PC-9 (cell line): ENCODE data around the gene DMRT1. TPM values are rescaled to one million over a fixed set of nuclear protein-coding genes. Genes with fewer than 3 reads are reported as not detected.

Experiments used
- BruUV-seq: library from RNA; stranded (reverse); fragments of 400-500 nt; replicated peaks from 2 replicates; lab custom pipeline; 2021; lab: Mats Ljungman, UMichigan
- CTCF ChIA-PET: fragments of 300-600 bp; sonication (Branson Sonifier 250); formaldehyde crosslinking; loops from one replicate; lab custom pipeline; 2022; ENCODE audit warnings: antibody characterized with exemption; lab: Charles Lee
- POLR2A ChIA-PET: fragments of 300-600 bp; sonication (Branson Sonifier 250); formaldehyde crosslinking; loops from one replicate; lab custom pipeline; 2022; ENCODE audit warnings: antibody characterized with exemption; ENCODE audit not compliant: unreplicated experiment; lab: Charles Lee
- DNase-seq, 2 experiments: peaks; one replicate each; pipeline versions ENCODE4 v3.0.0 to v3.0.0-alpha.2; 2015 to 2022; ENCODE audit warnings: mixed read lengths in 1 of 2
- H2AFZ ChIP-seq: fragments of 200-600 bp; sonication (generic); 2 replicates; pipeline ENCODE4 v1.8.1; 2017; ENCODE audit warnings: antibody characterized with exemption
- H3F3A ChIP-seq: fragments of 200-600 bp; sonication (generic); 2 replicates; pipeline ENCODE4 v1.8.1; 2017; ENCODE audit warnings: antibody characterized with exemption, mild to moderate bottlenecking, low read depth; ENCODE audit not compliant: insufficient read depth
- H3K27ac ChIP-seq: fragments of 200-600 bp; sonication (generic); 2 replicates; pipeline ENCODE4 v1.6.1; 2016; ENCODE audit warnings: mixed run types
- H3K27me3 ChIP-seq: fragments of 200-600 bp; sonication (generic); 2 replicates; pipeline ENCODE4 v1.6.1; 2016; ENCODE audit warnings: low read depth, mixed run types; ENCODE audit not compliant: insufficient read depth
- H3K36me3 ChIP-seq: fragments of 200-600 bp; sonication (generic); 2 replicates; pipeline ENCODE4 v1.6.1; 2016; ENCODE audit warnings: low read depth, mixed run types
- H3K4me1 ChIP-seq: fragments of 200-600 bp; sonication (generic); replicated peaks from 2 replicates; pipeline ENCODE4 v1.6.1; 2016; ENCODE audit warnings: mixed run types; ENCODE audit not compliant: insufficient read depth
- H3K4me2 ChIP-seq: fragments of 200-600 bp; sonication (generic); 2 replicates; pipeline ENCODE4 v1.6.1; 2017; ENCODE audit warnings: mixed run types
- H3K4me3 ChIP-seq: fragments of 200-600 bp; sonication (generic); 2 replicates; pipeline ENCODE4 v1.6.1; 2016; ENCODE audit warnings: mixed run types
- H3K79me2 ChIP-seq: fragments of 200-600 bp; sonication (generic); 2 replicates; pipeline ENCODE4 v1.6.1; 2017; ENCODE audit warnings: low read depth, mixed run types
- H3K9me2 ChIP-seq: fragments of 200-600 bp; sonication (generic); 2 replicates; pipeline ENCODE4 v1.8.1; 2017; ENCODE audit warnings: mild to moderate bottlenecking; ENCODE audit not compliant: insufficient read depth
- H3K9me3 ChIP-seq: fragments of 200-600 bp; sonication (generic); 2 replicates; pipeline ENCODE4 v1.8.1; 2016; ENCODE audit warnings: low read depth; ENCODE audit not compliant: insufficient read depth
- H4K20me1 ChIP-seq: fragments of 200-600 bp; sonication (generic); 2 replicates; pipeline ENCODE4 v1.8.1; 2017; ENCODE audit not compliant: insufficient read depth
- EZH2 ChIP-seq: fragments of 200-600 bp; sonication (generic); IDR thresholded peaks from 2 replicates; pipeline ENCODE4 v1.8.0; 2017; ENCODE audit warnings: antibody characterized with exemption, low read depth
- intact Hi-C: fragments of 100-400 bp; cut with micrococcal nuclease; formaldehyde crosslinking; loops from one replicate; pipeline ENCODE4 v1.10.0; 2022; ENCODE audit not compliant: unreplicated experiment
- total RNA-seq: library from RNA; stranded (reverse); gene quantifications from 2 replicates; pipeline ENCODE4 v1.2.3, GENCODE V29; 2021
- TF ChIP-seq, protein P1 (sequence below): fragments of 200-600 bp; sonication (generic); conservative IDR thresholded peaks from 2 replicates; pipeline ENCODE4 v1.6.1; 2017; ENCODE audit warnings: mixed run types, antibody characterized with exemption, mild to moderate bottlenecking, moderate library complexity

The DMRT1 gene
- total RNA-seq, 1 experiment from 2014 or later = not detected

DNA sequence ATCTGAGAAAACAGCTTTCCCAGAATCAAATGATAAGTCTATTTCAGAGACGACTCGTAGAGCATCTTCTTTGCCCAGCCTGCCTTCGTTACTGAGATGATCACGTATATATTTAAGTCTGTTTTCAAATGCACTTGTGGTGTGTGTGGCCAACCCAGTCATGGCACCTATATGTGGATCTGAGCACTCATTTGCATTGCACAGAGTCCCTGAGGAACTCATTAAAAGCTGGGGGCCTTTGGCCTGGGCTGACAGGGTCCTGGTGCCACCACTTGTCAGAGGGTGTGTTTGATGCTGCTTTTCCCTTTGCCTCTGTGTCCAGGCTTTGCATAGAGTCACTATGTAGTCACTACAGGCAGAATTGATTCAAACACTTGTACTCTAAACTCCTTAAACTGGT, 117.6 kb downstream of the DMRT1 start:
- TF ChIP-seq, protein P1, sequence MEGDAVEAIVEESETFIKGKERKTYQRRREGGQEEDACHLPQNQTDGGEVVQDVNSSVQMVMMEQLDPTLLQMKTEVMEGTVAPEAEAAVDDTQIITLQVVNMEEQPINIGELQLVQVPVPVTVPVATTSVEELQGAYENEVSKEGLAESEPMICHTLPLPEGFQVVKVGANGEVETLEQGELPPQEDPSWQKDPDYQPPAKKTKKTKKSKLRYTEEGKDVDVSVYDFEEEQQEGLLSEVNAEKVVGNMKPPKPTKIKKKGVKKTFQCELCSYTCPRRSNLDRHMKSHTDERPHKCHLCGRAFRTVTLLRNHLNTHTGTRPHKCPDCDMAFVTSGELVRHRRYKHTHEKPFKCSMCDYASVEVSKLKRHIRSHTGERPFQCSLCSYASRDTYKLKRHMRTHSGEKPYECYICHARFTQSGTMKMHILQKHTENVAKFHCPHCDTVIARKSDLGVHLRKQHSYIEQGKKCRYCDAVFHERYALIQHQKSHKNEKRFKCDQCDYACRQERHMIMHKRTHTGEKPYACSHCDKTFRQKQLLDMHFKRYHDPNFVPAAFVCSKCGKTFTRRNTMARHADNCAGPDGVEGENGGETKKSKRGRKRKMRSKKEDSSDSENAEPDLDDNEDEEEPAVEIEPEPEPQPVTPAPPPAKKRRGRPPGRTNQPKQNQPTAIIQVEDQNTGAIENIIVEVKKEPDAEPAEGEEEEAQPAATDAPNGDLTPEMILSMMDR = no peak
- no peak for TF ChIP-seq EZH2
- POLR2A ChIA-PET = no interaction called here
- CTCF ChIA-PET = no interaction called here
- Histone ChIP-seq H3F3A (no peaks in the 10 kb centered on the region), H3K4me3 (no peak overlapping the region), H3K27ac (no peak overlapping the region), H2AFZ (no peak overlapping the region), H3K79me2 (no peaks in the 10 kb centered on the region), H3K9me2 (no peaks in the 10 kb centered on the region), H4K20me1 (no peaks in the 10 kb centered on the region), H3K4me2 (no peak overlapping the region), H3K9me3 (no peaks in the 10 kb centered on the region), H3K4me1 (no peaks in the 10 kb centered on the region), H3K36me3 (no peaks in the 10 kb centered on the region), H3K27me3 (peaks cover 54% of the 10 kb centered on the region)
- no peak for DNase-seq
- intact Hi-C loops = no loop called here
- BruUV-seq = no TSS peak

- Histone ChIP-seq H2AFZ (no peak overlapping the region), H3K9me2 (no peaks in the 10 kb centered on the region), H3K36me3 (no peaks in the 10 kb centered on the region), H3K4me2 (no peak overlapping the region), H3K9me3 (no peaks in the 10 kb centered on the region), H3K27ac (no peak overlapping the region), H3K79me2 (no peaks in the 10 kb centered on the region), H3K27me3 (peaks cover 51% of the 10 kb centered on the region), H3F3A (no peaks in the 10 kb centered on the region), H3K4me3 (no peak overlapping the region), H3K4me1 (no peaks in the 10 kb centered on the region), H4K20me1 (no peaks in the 10 kb centered on the region)
- CTCF ChIA-PET = no interaction called here
- no peak for TF ChIP-seq EZH2
- TF ChIP-seq, protein P1 = no peak
- POLR2A ChIA-PET = no interaction called here
- DNase-seq = no peak
- BruUV-seq = no TSS peak
- intact Hi-C loops = no loop called here
Observed at GRCh38 chr9:959914-960313, 118.4 kb downstream of the DMRT1 start.

- POLR2A ChIA-PET = no interaction called here
- no peaks in the 10 kb centered on the region for H3K9me2 ChIP-seq
- H3F3A ChIP-seq = no peaks in the 10 kb centered on the region
- H3K27ac ChIP-seq = no peak overlapping the region
- peaks cover 48% of the 10 kb centered on the region for H3K27me3 ChIP-seq
- intact Hi-C loops = no loop called here
- no TSS peak for BruUV-seq
- H3K4me1 ChIP-seq = no peaks in the 10 kb centered on the region
- H2AFZ ChIP-seq = no peak overlapping the region
- no peaks in the 10 kb centered on the region for H3K9me3 ChIP-seq
- CTCF ChIA-PET = no interaction called here
- no peaks in the 10 kb centered on the region for H4K20me1 ChIP-seq
- TF ChIP-seq, protein P1 = no peak
- no peak for TF ChIP-seq EZH2
- DNase-seq = no peak
- H3K4me3 ChIP-seq = no peak overlapping the region
- no peaks in the 10 kb centered on the region for H3K79me2 ChIP-seq
- no peak overlapping the region for H3K4me2 ChIP-seq
- H3K36me3 ChIP-seq = no peaks in the 10 kb centered on the region
Observed at GRCh38 chr9:962023-962422, 120.5 kb downstream of the DMRT1 start.
